Activated T-cell treated with anti-CD3 and anti-CD28 coated beads for 48 hours (primary cell): Measurements from ENCODE around the gene SINHCAF.

Experiments
- DNase-seq: peaks from one replicate; pipeline ENCODE4 v3.0.0-alpha.2; 2020; ENCODE audit warnings: low read depth

SINHCAF gene

GRCh38 chr12:31232361-31232965 lies 93.5 kb downstream of the SINHCAF start:
- DNase-seq = no peak

GRCh38 chr12:31231611-31232360 lies 94.2 kb downstream of the SINHCAF start:
- no peak for DNase-seq
